ENCODE data around the gene CES2.
A peak's percentile ranks its signal among the peaks of the same experiment; 100 is the strongest.
"Not testable (repeated sequence)": the region's sequence is repeated elsewhere in the genome, so short reads cannot be mapped to it uniquely, and the experiment has no call there.

The CES2 gene

GRCh38 chr16:66934138-66934838 is 1.0 kb upstream of the CES2 start, which contains the start of gene CIAO2B (continued):
- TF ChIP-seq ZNF843 (tag by site-specific recombination; IDR thresholded peaks at IDR 0.05) (peak; percentile 69; the same call in 1 of the 2 replicates), ZNF791 (tag by site-specific recombination; IDR thresholded peaks at IDR 0.05) (no peak), ZNF223 (tag by site-specific recombination; IDR thresholded peaks at IDR 0.05) (no peak), ZNF530 (tag by site-specific recombination; IDR thresholded peaks at IDR 0.05; ENCODE audit: low read depth) (no peak), ZBTB20 (tag by site-specific recombination; IDR thresholded peaks at IDR 0.05) (peak; percentile 78), ZNF121 (tag by site-specific recombination; IDR thresholded peaks at IDR 0.05) (peak; percentile 38; the same call in 1 of the 2 replicates), ZNF433 (tag by site-specific recombination; IDR thresholded peaks at IDR 0.05; ENCODE audit: low read depth) (no peak), KLF16 (tag by site-specific recombination; IDR thresholded peaks at IDR 0.05) (peak; percentile 97), ZNF114 (tag by site-specific recombination; IDR thresholded peaks at IDR 0.05) (no peak), SCRT1 (tag by site-specific recombination; IDR thresholded peaks at IDR 0.05; ENCODE audit: borderline replicate concordance) (no peak), ZNF704 (tag by site-specific recombination; IDR thresholded peaks at IDR 0.05) (no peak), ZNF488 (tag by site-specific recombination; IDR thresholded peaks at IDR 0.05) (no peak), ZNF394 (tag by site-specific recombination; IDR thresholded peaks at IDR 0.05; ENCODE audit: borderline replicate concordance) (peak; percentile 80), ZNF155 (tag by site-specific recombination; IDR thresholded peaks at IDR 0.05) (no peak), ZNF558 (tag by site-specific recombination; IDR thresholded peaks at IDR 0.05) (no peak), ZNF148 (tag by site-specific recombination; IDR thresholded peaks at IDR 0.05; ENCODE audit: borderline replicate concordance) (no peak), ZNF10 (tag by site-specific recombination; IDR thresholded peaks at IDR 0.05) (peak; percentile 49; the same call in 1 of the 2 replicates), ZXDB (tag by site-specific recombination; IDR thresholded peaks at IDR 0.05) (peak; percentile 86), ZNF335 (tag by site-specific recombination; conservative IDR thresholded peaks at IDR 0.05) (peak; percentile 92), ZNF510 (tag by site-specific recombination; IDR thresholded peaks at IDR 0.05; ENCODE audit: insufficient replicate concordance) (no peak)

GRCh38 chr16:66934839-66935313 is 440 bp upstream of the CES2 start:
- CTCF ChIA-PET = interaction anchor here (1.0 to 2.4 kb wide), 2 partner anchors 13 to 39 kb away, joined by 4 to 20 read pairs; no protein-coding TSS in a partner anchor
- Histone ChIP-seq H3K36me3 (ENCODE audit: control insufficient read depth in 2 of 2, insufficient read depth in 1 of 2, low read length in 2 of 2) (peaks cover 4 to 46% of the 10 kb centered on the region in 2 experiments; a peak in 2 of 3 replicates), H3K4me3 (ENCODE audit: low read depth, low read length) (peak overlapping the region; percentile 83), H3K27ac (ENCODE audit: extremely low read depth, low read depth, low read length) (peak overlapping the region; percentile 72)
- H3K4me1 ChIP-seq (ENCODE audit: control insufficient read depth, insufficient read depth, low read length); H3K9me3 ChIP-seq (ENCODE audit: control insufficient read depth, insufficient read depth, low read depth, low read length); POLR2A ChIA-PET: not testable (repeated sequence)
- TF ChIP-seq ZNF335 (tag by site-specific recombination; conservative IDR thresholded peaks at IDR 0.05) (peak; percentile 43; the same call in 1 of the 2 replicates), GLIS2 (tag by site-specific recombination; IDR thresholded peaks at IDR 0.05) (peak; percentile 34; the same call in 1 of the 2 replicates), ZBTB20 (tag by site-specific recombination; IDR thresholded peaks at IDR 0.05) (0 out of 2 replicates have a peak, but pooled peaks have one; percentile 3)

All from HEK293 (cell line).